Tibial nerve (tissue), 4 donors: ENCODE data around the gene PLEKHA7.

Experiments
- EP300 ChIP-seq, 2 donors: sonication (generic); formaldehyde crosslinking; IDR thresholded peaks; one replicate each; pipeline ENCODE4 v1.6.1; 2017; ENCODE audit warnings: antibody characterized with exemption in 2 of 2, mild to moderate bottlenecking in 1 of 2
- POLR2A ChIP-seq, 2 donors: fragments of 450-650 bp; IDR thresholded peaks; one replicate each; pipeline ENCODE4 v1.6.1; 2017; ENCODE audit warnings: antibody characterized with exemption in 2 of 2, mild to moderate bottlenecking in 2 of 2, moderate library complexity in 2 of 2
- TF ChIP-seq, protein P1 (sequence below), 5 experiments: fragments of 200-600 bp in 3 of 5; fragments of 450-650 bp in 2 of 5; sonication (generic) in 3 of 5; IDR thresholded peaks; one replicate each; pipeline ENCODE4 v1.5.1; 2016 to 2019; ENCODE audit warnings: antibody characterized with exemption in 5 of 5, mild to moderate bottlenecking in 3 of 5, moderate library complexity in 2 of 5

DNA sequence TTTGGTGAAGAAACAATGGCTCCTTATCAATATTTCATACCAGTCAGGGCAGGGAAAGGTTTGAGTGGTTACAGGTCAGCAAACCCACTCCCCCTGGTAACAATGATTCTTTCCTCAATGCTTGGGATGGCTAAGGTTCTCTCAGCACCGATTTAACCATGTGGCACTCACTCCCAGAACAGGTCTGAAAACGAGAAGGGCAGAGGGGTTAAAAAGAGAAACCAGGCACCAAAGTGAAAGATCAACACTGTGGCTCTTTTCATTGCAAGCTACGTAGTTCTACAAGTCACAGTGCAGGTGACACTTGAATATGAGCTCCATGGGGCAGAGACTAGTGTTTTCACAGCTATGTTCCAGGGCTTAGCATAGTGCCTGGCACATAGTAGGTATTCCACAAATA lies 132.4 kb downstream of the PLEKHA7 start:
- TF ChIP-seq, protein P1, sequence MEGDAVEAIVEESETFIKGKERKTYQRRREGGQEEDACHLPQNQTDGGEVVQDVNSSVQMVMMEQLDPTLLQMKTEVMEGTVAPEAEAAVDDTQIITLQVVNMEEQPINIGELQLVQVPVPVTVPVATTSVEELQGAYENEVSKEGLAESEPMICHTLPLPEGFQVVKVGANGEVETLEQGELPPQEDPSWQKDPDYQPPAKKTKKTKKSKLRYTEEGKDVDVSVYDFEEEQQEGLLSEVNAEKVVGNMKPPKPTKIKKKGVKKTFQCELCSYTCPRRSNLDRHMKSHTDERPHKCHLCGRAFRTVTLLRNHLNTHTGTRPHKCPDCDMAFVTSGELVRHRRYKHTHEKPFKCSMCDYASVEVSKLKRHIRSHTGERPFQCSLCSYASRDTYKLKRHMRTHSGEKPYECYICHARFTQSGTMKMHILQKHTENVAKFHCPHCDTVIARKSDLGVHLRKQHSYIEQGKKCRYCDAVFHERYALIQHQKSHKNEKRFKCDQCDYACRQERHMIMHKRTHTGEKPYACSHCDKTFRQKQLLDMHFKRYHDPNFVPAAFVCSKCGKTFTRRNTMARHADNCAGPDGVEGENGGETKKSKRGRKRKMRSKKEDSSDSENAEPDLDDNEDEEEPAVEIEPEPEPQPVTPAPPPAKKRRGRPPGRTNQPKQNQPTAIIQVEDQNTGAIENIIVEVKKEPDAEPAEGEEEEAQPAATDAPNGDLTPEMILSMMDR (IDR thresholded peaks at IDR 0.05), result no peak
- no peak for TF ChIP-seq POLR2A (IDR thresholded peaks at IDR 0.05)
- no peak for TF ChIP-seq EP300 (IDR thresholded peaks at IDR 0.05)
